ENCODE measurements around the gene FBRSL1.

DNA sequence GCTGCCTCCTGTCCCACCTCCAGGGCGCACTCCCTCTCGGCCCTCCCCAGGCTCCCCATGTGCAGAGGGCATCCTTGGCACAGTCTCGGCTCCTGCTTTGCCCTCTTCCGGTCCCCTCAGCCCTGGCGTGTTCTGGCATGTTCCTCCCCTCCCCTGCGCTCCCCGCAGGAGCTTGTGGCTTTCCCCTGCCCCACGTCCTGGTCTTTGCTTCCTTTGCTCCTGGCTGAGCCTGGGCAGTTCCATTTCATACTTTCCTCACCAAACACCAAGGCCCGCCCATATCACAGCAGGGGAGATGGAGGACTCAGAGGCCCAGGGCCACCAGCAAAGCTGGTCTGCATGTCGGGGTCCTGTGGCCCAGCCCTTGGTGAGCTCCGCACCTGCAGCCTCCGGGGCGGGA, 56.0 kb downstream of the FBRSL1 start:
- TF ChIP-seq, protein P1, sequence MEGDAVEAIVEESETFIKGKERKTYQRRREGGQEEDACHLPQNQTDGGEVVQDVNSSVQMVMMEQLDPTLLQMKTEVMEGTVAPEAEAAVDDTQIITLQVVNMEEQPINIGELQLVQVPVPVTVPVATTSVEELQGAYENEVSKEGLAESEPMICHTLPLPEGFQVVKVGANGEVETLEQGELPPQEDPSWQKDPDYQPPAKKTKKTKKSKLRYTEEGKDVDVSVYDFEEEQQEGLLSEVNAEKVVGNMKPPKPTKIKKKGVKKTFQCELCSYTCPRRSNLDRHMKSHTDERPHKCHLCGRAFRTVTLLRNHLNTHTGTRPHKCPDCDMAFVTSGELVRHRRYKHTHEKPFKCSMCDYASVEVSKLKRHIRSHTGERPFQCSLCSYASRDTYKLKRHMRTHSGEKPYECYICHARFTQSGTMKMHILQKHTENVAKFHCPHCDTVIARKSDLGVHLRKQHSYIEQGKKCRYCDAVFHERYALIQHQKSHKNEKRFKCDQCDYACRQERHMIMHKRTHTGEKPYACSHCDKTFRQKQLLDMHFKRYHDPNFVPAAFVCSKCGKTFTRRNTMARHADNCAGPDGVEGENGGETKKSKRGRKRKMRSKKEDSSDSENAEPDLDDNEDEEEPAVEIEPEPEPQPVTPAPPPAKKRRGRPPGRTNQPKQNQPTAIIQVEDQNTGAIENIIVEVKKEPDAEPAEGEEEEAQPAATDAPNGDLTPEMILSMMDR (conservative IDR thresholded peaks at IDR 0.05 in 1 of 2, IDR thresholded peaks at IDR 0.05 in 1 of 2; ENCODE audit: extremely low read depth in 1 of 2, insufficient read depth in 1 of 2, low read depth in 1 of 2, low read length in 2 of 2), result no peak
- TF ChIP-seq EZH2 (IDR thresholded peaks at IDR 0.05; ENCODE audit: borderline replicate concordance, low read length), result no peak

All from mammary epithelial cell (primary cell).